Immature natural killer cell (primary cell): ENCODE results near the gene ZNF441. TPM values are rescaled to one million over a fixed set of nuclear protein-coding genes. Genes with fewer than 3 reads are reported as not detected.
A peak's percentile ranks its signal among the peaks of the same experiment; 100 is the strongest.
"Not testable (repeated sequence)": the region's sequence is repeated elsewhere in the genome, so short reads cannot be mapped to it uniquely, and the experiment has no call there.

Source experiments
- DNase-seq, 3 donors: peaks; one replicate each; pipeline ENCODE4 v3.0.0; 2022; ENCODE audit warnings: mixed read lengths in 1 of 3
- H3K27ac Mint-ChIP-seq, 6 donors: one replicate each; pipeline ENCODE4 v1.8.0; 2020; ENCODE audit warnings: mixed read lengths in 6 of 6, mild to moderate bottlenecking in 5 of 6, inconsistent platforms in 4 of 6, moderate library complexity in 3 of 6
- H3K27me3 Mint-ChIP-seq, 3 donors: one replicate each; pipeline ENCODE4 v1.8.0; 2020 to 2021; ENCODE audit warnings: low read depth in 3 of 3, mild to moderate bottlenecking in 3 of 3, mixed read lengths in 3 of 3, moderate library complexity in 3 of 3, inconsistent platforms in 1 of 3
- H3K36me3 Mint-ChIP-seq, 3 donors: one replicate each; pipeline ENCODE4 v1.8.0; 2020; ENCODE audit warnings: mixed read lengths in 3 of 3, inconsistent platforms in 2 of 3, mild to moderate bottlenecking in 2 of 3
- H3K4me1 Mint-ChIP-seq, 2 donors: one replicate each; pipeline ENCODE4 v1.8.0; 2020; ENCODE audit warnings: inconsistent platforms in 2 of 2, mild to moderate bottlenecking in 2 of 2, mixed read lengths in 2 of 2, moderate library complexity in 1 of 2
- H3K4me3 Mint-ChIP-seq, 5 donors: one replicate each; pipeline ENCODE4 v1.8.0; 2020; ENCODE audit warnings: mild to moderate bottlenecking in 5 of 5, mixed read lengths in 5 of 5, inconsistent platforms in 3 of 5, moderate library complexity in 3 of 5
- H3K9me3 Mint-ChIP-seq, 6 donors: one replicate each; pipeline ENCODE4 v1.8.0; 2020; ENCODE audit warnings: mild to moderate bottlenecking in 6 of 6, mixed read lengths in 6 of 6, inconsistent platforms in 4 of 6, moderate library complexity in 3 of 6
- polyA plus RNA-seq, 3 donors: library from polyadenylated mRNA; unstranded; fragments of 300-500 nt; fragmentation: Illumina TruSeq; gene quantifications; one replicate each; pipeline ENCODE4 v1.2.3, GENCODE V29; 2021

The ZNF441 gene
- polyA plus RNA-seq, 3 donors from 2014 or later = 0.14 to 7.9 (median 5.2) TPM

DNA sequence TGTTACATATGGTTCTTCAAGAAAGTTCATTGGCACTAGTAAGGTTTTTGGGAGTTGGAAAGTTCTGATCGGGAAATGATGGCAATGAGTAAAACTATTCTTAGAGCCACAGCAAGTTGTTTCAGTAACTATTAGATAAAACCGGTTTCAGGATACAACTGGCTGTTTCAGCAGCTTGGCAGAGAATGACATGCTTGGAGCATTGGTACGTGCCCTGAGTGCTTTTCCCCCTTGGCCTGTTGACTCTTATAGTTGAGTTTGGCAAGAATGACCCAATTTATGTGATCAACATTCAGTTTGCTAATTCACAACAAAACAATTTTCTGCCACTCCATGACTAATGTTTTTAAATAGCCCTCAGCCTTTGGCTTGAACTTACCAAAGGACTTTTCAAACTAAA is 20.7 kb downstream of the ZNF441 start:
- Mint-ChIP-seq H3K36me3 (peaks cover 13 to 15% (median 15%) of the 10 kb centered on the region in 3 donors), H3K27ac (no peak overlapping the region), H3K4me1 (peaks cover 0 to 2% of the 10 kb centered on the region in 2 donors), H3K27me3 (peaks cover 0 to 10% (median 0%) of the 10 kb centered on the region in 3 donors), H3K9me3 (peaks cover 40 to 83% (median 75%) of the 10 kb centered on the region in 6 donors), H3K4me3 (no peak overlapping the region)
- DNase-seq = no peak

DNA sequence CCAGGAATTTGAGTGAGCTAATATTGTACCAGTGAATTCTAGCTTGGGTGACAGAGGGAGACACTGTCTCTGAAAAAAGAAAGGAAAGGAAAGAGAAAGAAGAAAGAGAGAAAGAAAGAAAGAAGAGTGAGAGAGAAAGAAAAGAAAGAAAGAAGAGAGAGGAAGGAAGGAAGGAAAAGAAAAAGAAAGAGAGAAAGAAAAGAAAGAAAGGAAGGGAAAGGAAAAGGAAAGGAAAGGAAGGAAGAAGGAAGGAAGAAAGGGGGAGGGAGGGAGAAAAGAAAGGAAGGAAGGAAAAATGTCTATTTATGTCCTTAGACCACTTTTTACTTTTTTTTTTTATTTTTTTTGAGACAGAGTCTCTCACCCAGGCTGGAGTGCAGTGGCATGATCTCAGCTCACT is 26.1 kb downstream of the ZNF441 start:
- H3K36me3 Mint-ChIP-seq = peaks cover 0 to 7% (median 0%) of the 10 kb centered on the region in 3 donors
- H3K27ac Mint-ChIP-seq = no peak overlapping the region
- DNase-seq = no peak
- H3K9me3 Mint-ChIP-seq = peaks cover 24 to 33% (median 29%) of the 10 kb centered on the region in 6 donors
- H3K27me3 Mint-ChIP-seq = peaks cover 3 to 9% (median 3%) of the 10 kb centered on the region in 3 donors
- H3K4me1 Mint-ChIP-seq = peaks cover 9% of the 10 kb centered on the region in 2 donors
- H3K4me3 Mint-ChIP-seq = no peak overlapping the region

DNA sequence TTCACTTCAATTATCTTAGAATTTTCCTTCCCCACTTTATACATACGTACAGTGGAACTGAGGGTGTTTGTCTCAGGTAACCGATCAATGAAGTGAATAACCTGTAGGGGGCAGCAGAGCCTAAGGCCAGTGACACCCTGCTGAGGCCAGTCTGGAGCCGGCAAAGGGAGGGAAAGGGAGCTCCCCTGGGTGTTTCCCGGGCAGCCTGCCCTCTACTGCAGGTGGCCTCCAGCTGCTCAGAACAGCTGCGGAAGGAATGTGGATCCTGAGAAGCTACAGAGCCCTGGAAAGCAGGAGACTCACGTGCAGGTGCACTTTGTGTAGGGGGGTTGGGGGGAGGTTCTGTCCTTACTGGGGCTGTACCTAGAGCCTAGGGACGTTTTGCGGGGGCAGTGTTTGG is 30.7 kb downstream of the ZNF441 start:
- peaks cover 0 to 5% (median 3%) of the 10 kb centered on the region in 3 donors for H3K27me3 Mint-ChIP-seq

DNA sequence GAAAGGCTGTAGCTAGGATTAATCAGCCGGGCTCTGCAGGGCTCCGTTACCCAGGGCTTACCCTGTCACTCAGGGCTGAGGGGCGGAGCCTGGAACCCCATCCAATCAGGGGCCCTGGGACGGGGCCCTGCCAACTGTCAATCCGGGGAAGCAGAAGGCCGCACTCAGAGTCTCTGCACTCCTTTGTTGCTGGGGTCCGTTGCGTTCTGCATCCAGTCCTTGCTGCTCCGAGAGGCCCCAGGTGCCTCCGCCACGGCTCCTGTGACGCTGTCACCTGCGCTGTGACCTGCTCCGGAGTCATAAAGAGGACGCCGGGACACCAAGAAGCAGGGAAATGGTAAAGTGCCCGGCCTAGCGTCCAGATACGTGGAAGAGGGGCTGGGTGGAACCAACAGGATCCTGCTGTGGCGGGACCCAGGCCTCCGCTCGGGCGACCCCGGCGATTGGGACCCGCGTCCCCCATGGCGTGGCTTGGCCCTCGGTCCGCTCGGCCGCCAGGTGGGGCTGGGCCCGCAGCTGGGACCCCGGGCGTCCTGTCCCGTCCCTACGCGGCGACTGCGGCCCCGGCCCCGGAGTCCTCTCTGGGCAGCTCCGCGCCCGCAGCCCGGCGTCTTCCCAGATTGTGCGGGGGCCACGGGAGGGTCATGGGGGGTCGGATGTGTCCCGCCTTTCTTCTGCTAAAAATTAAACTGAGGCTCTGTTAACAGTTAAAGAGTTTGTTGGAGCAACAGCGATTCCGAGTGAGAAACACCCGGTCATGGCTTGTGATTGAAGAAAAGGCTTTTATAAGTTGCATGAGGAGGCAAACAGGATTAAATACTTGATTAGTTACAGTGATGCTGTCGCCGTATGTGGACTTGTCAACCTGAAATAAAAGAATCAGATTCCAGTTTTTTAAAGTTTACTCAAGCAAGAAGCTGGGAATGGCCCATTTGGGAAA is 31.9 kb downstream of the ZNF441 start, which contains the start of gene ZNF491:
Gene ZNF491 (plus strand): TSS at position 133 of the 940 bp plus-strand sequence. CDS start 7,431 bp downstream, outside the sequence.
- Mint-ChIP-seq H3K9me3 (peaks cover 0 to 4% (median 0%) of the 10 kb centered on the region in 6 donors), H3K36me3 (peaks cover 0 to 4% (median 0%) of the 10 kb centered on the region in 3 donors), H3K27me3 (peaks cover 0 to 5% (median 3%) of the 10 kb centered on the region in 3 donors), H3K4me3 (peak within 1 kb of the TSS; percentile 91 to 96 (median 92)), H3K4me1 (peaks cover 17 to 21% of the 10 kb centered on the region in 2 donors), H3K27ac (peak within 1 kb of the TSS; percentile 76 to 94 (median 85))
- DNase-seq = peak; percentile 79 to 80 (median 79)

More for the DNA sequence above, 30.7 kb downstream of the ZNF441 start:
- peaks cover 17 to 21% of the 10 kb centered on the region in 2 donors for H3K4me1 Mint-ChIP-seq
- H3K4me3 Mint-ChIP-seq = peak overlapping the region; percentile 91 to 96 (median 92)
- DNase-seq = peak; percentile 74 to 75 (median 75)
- peak overlapping the region; percentile 76 to 94 (median 85) for H3K27ac Mint-ChIP-seq
- peaks cover 0 to 4% (median 0%) of the 10 kb centered on the region in 6 donors for H3K9me3 Mint-ChIP-seq
- H3K36me3 Mint-ChIP-seq = no peaks in the 10 kb centered on the region

DNA sequence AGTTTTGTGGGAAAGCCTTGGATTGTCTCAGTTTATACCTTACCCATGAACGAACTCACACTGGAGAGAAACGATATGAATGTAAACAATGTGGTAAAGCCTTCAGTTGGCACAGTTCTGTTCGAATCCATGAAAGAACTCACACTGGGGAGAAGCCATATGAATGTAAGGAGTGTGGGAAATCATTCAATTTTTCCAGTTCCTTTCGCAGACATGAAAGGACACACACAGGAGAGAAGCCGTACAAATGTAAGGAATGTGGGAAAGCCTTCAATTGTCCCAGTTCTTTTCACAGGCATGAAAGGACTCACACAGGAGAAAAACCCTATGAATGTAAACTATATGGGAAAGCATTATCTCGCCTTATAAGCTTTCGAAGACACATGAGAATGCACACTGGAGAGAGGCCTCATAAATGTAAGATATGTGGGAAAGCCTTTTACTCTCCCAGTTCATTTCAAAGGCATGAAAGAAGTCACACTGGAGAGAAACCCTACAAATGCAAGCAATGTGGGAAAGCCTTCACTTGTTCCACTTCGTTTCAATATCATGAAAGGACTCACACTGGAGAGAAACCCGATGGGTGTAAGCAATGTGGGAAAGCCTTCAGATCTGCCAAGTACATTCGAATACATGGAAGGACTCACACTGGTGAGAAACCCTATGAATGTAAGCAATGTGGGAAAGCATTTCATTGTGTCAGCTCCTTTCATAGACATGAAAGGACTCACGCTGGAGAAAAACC is 39.7 kb downstream of the ZNF441 start:
- Mint-ChIP-seq H3K4me1 (no peaks in the 10 kb centered on the region), H3K9me3 (peaks cover 20 to 34% (median 29%) of the 10 kb centered on the region in 6 donors), H3K4me3 (no peak overlapping the region), H3K27me3 (no peaks in the 10 kb centered on the region), H3K36me3 (peaks cover 17 to 32% (median 30%) of the 10 kb centered on the region in 3 donors), H3K27ac (no peak overlapping the region)
- DNase-seq = peak in 1 of 3 donors; percentile 0

DNA sequence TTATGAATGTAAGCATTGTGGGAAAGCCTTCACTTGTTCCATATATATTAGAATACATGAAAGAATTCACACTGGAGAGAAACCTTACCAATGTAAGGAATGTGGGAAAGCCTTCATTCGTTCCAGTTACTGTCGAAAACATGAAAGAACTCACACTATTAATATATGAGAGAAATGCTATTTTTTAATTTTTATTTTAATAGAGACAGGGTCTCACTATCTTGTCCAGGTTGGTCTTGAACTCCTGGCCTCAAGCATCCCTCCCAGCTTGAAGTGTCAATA is 40.2 kb downstream of the ZNF441 start:
- Mint-ChIP-seq H3K27me3 (no peaks in the 10 kb centered on the region), H3K36me3 (peaks cover 17 to 32% (median 30%) of the 10 kb centered on the region in 3 donors), H3K4me1 (no peaks in the 10 kb centered on the region), H3K27ac (no peak overlapping the region), H3K9me3 (peaks cover 20 to 34% (median 29%) of the 10 kb centered on the region in 6 donors), H3K4me3 (no peak overlapping the region)
- no peak for DNase-seq

DNA sequence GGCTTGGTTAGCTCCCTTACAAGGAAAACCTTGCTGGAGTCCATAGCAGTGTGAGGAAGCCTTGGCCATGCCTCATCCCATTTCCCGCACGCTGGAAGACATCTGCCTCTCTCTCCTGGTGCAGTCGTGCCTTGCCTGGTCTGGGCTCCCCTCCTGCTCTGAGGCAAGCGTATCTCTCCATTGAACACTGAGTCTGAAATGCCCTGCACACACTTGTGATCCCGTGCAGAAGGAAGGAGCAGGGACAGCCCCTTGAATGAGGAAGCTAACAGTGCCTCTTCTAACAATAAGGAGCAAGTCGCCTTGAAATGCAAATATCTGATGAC is 46.9 kb downstream of the ZNF441 start:
- peaks cover 1 to 2% (median 2%) of the 10 kb centered on the region in 3 donors for H3K27me3 Mint-ChIP-seq
- H3K36me3 Mint-ChIP-seq = peaks cover 0 to 6% (median 3%) of the 10 kb centered on the region in 3 donors
- H3K27ac Mint-ChIP-seq = peak overlapping the region; percentile 83 to 91 (median 86)
- no peak for DNase-seq
- H3K9me3 Mint-ChIP-seq = peaks cover 0 to 4% (median 3%) of the 10 kb centered on the region in 6 donors
- H3K4me3 Mint-ChIP-seq = peak overlapping the region; percentile 92 to 94 (median 94)
- H3K4me1 Mint-ChIP-seq = peaks cover 29 to 33% of the 10 kb centered on the region in 2 donors

DNA sequence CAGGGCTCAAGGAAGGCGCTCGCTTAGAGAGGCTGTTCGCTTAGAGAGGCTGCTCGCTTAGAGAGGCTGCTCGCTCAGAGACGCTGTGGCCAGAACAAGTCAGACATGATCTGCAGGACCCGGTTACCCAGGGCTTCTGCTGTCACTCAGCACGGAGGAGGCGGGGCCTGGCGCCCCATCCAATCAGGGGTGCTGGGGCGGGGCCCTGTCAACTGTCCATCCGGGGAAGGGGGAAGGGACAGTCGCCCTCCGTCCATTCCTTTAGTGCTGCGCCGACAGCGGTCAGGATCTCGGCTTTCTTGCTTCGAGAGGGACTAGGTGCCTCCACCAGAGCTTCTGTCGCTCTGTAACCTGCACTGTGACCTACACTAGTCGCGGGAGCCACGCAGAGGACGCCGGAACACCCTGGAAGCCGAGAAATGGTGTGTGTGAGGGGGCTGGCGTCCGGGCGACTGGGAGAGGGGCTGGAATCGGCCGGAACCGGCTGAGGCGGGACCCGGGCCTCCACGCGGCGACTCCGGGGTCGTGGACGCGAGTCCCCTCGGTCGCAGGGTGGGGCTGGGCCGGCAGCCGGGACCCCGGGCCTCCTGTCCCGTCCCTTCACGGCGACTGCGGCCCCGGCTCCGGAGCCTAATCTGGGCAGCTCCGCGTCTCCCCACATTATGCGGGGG is 47.4 kb downstream of the ZNF441 start, which contains the start of gene ZNF440:
Gene ZNF440 (plus strand): TSS at position 245 of the 671 bp plus-strand sequence. CDS start 175 bp downstream, at position 420.
- peaks cover 0 to 3% (median 0%) of the 10 kb centered on the region in 6 donors for H3K9me3 Mint-ChIP-seq
- H3K36me3 Mint-ChIP-seq = peaks cover 0 to 6% (median 3%) of the 10 kb centered on the region in 3 donors
- H3K4me3 Mint-ChIP-seq = peak within 1 kb of the TSS; percentile 92 to 94 (median 94)
- H3K27ac Mint-ChIP-seq = peak within 1 kb of the TSS; percentile 83 to 91 (median 86)
- H3K4me1 Mint-ChIP-seq = peaks cover 29 to 34% of the 10 kb centered on the region in 2 donors
- peak; percentile 85 to 88 (median 86) for DNase-seq
- H3K27me3 Mint-ChIP-seq = peaks cover 1 to 2% (median 2%) of the 10 kb centered on the region in 3 donors

DNA sequence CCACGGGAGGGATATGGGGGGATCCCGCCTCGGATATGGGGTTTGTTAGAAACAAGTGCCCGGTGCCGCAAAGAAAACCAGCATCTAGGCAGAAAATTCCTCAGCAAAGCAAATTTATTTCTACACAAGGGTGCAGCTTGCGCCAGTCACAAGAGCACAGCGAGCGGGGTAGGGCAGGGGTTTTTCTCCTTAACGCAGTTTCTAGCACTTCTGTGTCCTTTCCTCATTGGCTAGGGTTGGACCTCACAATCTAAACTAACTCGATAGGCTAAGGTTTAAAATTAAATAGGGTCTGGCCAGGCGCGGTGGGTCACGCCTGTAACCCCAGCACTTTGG is 47.9 kb downstream of the ZNF441 start:
- Mint-ChIP-seq H3K4me3 (peak overlapping the region; percentile 87 to 94 (median 87)), H3K36me3 (peaks cover 0 to 6% (median 3%) of the 10 kb centered on the region in 3 donors), H3K9me3 (peaks cover 0 to 3% (median 0%) of the 10 kb centered on the region in 6 donors), H3K27ac (peak overlapping the region in 4 of 6 donors; percentile 5 to 85 (median 38)), H3K4me1 (peaks cover 29 to 34% of the 10 kb centered on the region in 2 donors), H3K27me3 (peaks cover 1 to 2% (median 2%) of the 10 kb centered on the region in 3 donors)
- no peak for DNase-seq

DNA sequence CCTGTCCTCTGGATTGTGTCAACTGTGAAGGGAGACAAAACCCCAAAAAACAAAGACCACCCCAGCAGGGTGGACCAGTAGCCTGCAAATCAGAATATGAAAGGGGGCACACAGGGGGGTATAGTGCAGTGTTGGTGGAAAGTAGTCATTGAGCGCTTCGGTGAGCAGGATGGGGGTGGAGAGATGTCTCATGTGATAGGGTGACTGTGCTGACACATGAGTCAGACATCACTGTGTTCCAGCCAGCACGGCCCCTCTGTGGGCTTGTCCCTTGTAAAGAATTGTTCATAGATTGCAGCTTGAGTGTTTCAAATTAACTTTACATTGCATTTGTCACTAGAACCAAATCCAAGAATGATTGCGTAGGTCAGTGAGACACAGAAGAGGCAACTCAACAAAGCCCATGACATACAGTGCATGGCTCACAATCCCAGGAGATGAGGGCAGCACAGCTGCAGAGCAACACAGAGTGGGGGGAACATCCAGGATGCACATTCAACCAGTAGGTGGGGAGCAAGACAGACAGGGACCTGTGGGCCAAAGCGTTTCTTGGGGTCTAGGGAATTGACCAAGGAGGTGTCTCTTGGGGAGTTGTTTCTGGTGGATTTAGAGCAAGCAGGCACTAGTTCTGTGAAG is 54.8 kb downstream of the ZNF441 start:
- no peaks in the 10 kb centered on the region for H3K27me3 Mint-ChIP-seq
- no peak overlapping the region for H3K4me3 Mint-ChIP-seq
- H3K36me3 Mint-ChIP-seq = peaks cover 20 to 26% (median 23%) of the 10 kb centered on the region in 3 donors
- peaks cover 21 to 22% of the 10 kb centered on the region in 2 donors for H3K4me1 Mint-ChIP-seq
- peaks cover 0 to 18% (median 3%) of the 10 kb centered on the region in 6 donors for H3K9me3 Mint-ChIP-seq
- no peak for DNase-seq
- peak overlapping the region in 1 of 6 donors; percentile 70 for H3K27ac Mint-ChIP-seq

DNA sequence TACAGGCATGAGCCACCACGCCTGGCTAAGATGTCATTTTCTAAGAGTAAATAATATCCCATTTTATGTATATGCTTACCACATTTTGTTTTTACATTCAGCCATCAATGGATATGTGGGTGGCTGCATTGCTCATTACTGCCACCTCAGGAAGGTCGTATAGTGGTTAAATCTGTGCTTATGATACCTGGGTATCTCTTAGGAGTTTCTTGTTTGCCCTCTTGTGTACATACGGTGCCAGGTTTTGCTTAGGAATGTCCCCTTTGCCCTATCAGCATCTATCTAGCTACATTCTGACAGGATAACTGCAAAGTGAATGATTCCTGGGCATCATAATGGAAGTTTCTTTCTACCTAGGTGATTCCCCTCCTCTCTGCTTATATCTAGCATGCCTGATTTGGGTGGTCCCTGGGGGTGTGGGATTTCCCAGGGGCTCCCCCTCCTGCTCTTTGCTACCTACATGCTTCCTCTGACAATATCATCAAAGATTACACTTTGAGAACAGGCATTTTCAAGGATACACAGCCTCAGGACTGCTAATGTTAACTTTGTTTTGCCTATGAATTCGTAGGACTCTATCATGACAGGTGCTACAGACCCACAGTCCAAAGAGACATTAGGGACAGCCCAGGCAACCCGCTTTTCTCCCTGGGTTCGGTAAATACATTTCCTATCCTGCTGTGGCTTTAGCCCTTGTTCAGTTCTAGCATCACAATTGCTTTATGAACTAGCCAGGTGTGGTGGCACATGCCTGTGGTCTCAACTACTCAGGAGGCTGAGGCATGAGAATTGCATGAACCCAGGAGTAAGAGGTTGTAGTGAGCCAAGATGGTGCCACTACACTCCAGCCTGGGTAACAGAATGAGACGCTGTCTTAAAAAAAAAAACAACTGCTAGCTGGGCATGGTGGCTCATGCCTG is 62.4 kb downstream of the ZNF441 start:
- H3K36me3 Mint-ChIP-seq = peaks cover 61 to 71% (median 64%) of the 10 kb centered on the region in 3 donors
- peaks cover 27 to 80% (median 42%) of the 10 kb centered on the region in 6 donors for H3K9me3 Mint-ChIP-seq
- not testable (repeated sequence) for DNase-seq, H3K27ac Mint-ChIP-seq, H3K4me1 Mint-ChIP-seq, H3K27me3 Mint-ChIP-seq, H3K4me3 Mint-ChIP-seq
